WI38 (cell line): ENCODE results near the gene BSPRY.

Experiments used
- H3K4me3 ChIP-seq: 2 replicates; pipeline ENCODE4 v1.5.1; 2011; ENCODE audit warnings: low read depth, mild to moderate bottlenecking, control low read depth, low read length
- CTCF ChIP-seq: IDR thresholded peaks from 2 replicates; pipeline ENCODE4 v1.5.1; 2012; ENCODE audit warnings: low read depth, mild to moderate bottlenecking, control low read depth, low read length

The BSPRY gene

GRCh38 chr9:113341712-113342410 is 7.5 kb upstream of the BSPRY start:
- no peak overlapping the region for H3K4me3 ChIP-seq
- TF ChIP-seq CTCF = no peak

- TF ChIP-seq CTCF = no peak
- no peak overlapping the region for H3K4me3 ChIP-seq
Observed at GRCh38 chr9:113343732-113344231, 5.6 kb upstream of the BSPRY start.

GRCh38 chr9:113345190-113345589 is 4.2 kb upstream of the BSPRY start:
- no peak for TF ChIP-seq CTCF
- no peak overlapping the region for H3K4me3 ChIP-seq

GRCh38 chr9:113345671-113346070 is 3.7 kb upstream of the BSPRY start:
- no peak overlapping the region for H3K4me3 ChIP-seq
- TF ChIP-seq CTCF = no peak

DNA sequence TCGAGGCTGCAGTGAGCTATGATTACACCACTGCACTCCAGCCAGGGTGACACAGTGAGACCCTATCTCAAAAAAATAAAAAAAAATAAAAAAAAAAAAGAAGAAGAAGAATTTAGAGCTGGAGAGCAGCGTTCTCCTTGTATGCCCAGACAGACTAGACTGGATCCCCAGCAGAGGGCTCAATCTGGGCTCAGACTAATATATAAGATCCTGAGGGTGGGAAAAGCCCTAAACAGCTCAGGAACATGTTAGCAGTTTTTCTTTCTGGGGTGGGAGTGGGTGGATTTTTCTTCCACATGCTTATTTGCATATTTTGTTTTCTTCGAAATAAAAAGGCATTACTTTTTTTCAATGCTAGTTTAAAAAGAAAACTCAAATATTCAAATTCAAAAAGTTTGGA is 904 bp upstream of the BSPRY start:
- no peak for TF ChIP-seq CTCF
- no peak overlapping the region for H3K4me3 ChIP-seq

GRCh38 chr9:113349066-113349444 is 286 bp upstream of the BSPRY start:
- no peak overlapping the region for H3K4me3 ChIP-seq
- no peak for TF ChIP-seq CTCF

- H3K4me3 ChIP-seq = no peak overlapping the region
- no peak for TF ChIP-seq CTCF
Observed at GRCh38 chr9:113350107-113350661, 843 bp downstream of the BSPRY start.
